ENCODE data around the gene OLR1.
"Not testable (repeated sequence)": the region's sequence is repeated elsewhere in the genome, so short reads cannot be mapped to it uniquely, and the experiment has no call there.

The OLR1 gene

DNA sequence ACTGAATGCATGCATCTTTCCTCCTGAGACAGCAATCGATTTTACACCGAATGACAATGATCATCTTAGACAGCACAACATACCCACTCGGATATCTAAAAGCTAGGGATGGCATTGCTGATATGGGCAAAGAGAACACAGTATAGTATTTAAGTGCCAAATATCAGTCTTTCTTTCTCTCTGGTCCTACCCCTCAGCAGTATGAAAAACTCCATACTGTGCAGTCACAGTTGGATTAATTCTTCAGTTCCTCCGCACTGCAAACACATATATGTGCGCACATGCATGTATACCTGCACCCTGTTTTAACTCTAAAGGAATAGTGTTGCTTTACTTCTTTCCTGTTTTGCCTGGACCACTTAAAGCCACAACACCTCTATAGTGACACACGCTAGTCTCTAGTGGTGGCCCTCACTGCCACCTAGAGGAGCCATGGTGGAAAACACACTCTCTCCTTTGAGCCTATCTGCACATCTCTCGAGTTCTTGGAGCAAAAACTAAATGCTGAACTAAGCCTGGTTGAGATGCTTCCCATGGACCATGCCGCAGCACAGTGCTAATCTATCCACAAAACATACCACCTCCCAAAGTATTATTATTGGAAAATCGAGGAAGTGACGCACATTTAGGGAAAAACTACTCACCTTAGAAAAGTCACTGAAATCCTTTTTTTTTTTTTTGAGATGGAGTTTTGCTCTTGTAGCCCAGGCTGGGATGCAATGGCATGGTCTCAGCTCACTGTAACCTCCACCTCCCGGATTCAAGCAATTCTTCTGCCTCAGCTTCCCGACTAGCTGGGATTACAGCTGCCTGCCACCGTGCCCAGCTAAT lies 18.8 kb upstream of the OLR1 start:
- DNase-seq (ENCODE audit: low read depth): peak; percentile 47

DNA sequence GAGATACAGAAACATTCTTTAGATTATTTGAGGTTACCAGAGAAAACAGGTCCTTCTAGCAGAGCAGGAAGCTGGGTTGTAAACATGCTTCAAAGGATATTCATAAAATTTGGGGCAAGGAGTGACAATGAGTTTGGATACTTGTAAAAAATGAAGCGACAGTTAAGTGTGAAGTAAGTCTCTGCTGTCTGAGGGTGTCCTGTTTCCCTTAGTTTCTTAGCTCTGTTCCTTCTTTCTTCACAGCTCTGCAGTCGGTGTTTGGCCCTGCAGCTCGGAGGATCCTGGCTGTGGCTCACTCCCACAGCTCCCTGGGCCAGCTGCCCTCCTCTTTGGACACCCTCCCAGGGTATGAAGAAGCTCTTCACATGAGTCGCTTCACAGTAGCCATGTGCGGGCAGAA lies 17.7 kb upstream of the OLR1 start:
- no peak for DNase-seq (ENCODE audit: low read depth)

DNA sequence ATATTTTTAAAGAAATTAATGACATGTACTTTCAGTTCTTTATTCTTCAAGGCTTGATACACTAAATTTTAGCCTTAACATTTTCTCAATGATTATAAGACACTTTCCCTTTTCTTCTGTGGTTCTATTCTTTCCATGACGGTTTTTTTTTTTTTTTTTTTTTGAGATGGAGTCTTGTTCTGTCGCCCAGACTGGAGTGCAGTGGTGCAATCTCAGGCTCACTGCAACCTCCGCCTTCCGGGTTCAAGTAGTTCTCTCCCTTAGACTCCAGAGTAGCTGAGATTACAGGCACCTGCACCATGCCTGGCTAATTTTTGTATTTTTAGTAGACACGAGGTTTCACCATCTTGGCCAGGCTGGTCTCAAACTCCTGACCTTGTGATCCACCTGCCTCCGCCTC lies 15.0 kb upstream of the OLR1 start:
- not testable (repeated sequence) for DNase-seq (ENCODE audit: low read depth)

DNA sequence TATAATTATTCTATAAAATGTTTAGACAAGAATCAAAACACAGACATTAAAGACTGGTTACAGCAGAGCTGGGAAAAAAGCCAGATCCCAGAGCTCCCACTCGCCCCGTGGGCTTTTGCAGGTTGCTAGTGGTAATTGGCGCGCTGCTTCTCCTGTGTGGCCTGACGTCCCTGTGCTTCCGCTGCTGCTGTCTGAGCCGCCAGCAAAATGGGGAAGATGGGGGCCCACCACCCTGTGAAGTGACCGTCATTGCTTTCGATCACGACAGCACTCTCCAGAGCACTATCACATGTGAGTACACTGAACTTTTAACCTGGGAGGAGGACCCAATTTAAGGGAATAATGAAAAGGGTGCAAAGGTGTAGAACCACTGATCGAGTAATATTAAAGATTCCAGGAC lies 14.4 kb upstream of the OLR1 start:
- no peak for DNase-seq (ENCODE audit: low read depth)

DNA sequence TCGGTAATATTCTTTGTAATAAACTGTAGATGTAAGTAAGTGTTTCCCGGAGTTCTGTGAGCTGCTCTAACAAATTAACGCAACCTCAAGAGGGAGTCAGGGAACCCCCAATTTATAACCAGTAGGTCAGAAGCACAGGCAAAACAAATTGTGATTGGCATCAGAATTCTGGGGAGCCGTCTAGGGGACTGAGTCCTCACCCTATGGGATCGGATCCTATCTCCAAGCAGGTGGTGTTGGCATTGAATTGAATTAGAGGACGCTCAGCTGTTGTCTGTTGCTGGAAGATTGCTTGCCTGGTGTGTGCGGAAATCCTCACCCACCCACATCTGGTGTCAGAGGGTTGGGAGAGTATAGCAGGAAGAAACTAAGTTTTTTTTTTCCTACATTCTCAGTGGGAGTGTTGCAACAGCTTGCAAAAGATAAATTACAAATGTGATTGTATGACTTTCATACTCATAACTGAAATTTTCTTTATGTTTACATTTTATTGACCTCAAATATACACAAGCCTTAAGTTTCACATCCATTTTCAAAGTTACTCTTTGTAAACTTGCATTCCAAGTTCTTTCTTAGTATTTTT lies 12.4 kb upstream of the OLR1 start:
- peak; percentile 38 for DNase-seq (ENCODE audit: low read depth)

DNA sequence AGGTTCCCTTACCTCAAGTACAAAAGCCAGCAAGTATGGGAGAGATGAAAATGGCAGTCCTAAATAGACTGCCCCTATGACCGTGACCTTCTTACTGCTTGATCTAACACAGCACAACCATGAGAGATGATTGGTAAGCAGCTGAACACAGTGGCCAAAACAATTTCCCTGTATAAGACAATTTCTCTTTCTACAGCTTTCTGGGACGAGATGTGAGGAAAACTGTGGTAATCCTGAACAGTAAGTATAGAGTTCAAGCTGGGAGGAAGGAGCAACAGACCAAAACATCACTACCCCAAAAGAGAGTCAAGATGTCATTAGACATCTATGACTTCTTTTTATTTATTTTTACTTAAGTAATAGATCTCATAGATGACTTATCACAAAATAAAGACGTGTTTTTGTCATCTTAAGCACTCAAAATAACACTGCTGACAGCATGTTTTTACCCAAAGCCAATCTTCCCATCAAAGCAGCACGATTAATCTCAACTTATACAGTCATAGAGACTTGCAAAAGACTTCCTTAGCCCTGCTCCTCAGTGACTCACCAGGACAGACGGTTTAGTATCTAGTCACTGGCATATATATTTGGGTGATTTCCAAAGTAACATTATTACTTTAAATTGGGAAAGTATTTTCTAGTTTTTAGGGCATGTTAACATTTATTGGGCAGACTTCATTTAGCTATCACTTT lies 10.6 kb upstream of the OLR1 start:
- peak; percentile 30 for DNase-seq (ENCODE audit: low read depth)

DNA sequence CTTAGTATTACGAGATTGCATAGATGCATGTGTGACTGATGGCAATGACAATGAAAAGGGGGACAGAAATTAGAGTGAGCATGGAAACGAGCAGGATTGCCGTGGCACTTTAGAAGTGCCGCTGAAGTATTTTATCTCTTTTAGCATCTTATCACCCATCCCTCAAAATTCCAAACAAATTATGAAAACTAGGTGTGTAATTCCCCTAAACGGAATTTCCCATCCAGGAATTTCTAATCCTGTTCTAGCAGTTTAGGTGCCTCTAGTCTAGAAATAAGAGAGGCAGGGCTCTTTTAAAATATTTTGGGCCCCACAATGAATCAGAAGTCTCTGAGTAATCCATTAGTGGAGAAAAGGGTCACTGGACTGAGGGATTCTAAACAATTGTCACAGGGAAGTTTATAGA lies 7.8 kb upstream of the OLR1 start:
- no peak for DNase-seq (ENCODE audit: low read depth)

DNA sequence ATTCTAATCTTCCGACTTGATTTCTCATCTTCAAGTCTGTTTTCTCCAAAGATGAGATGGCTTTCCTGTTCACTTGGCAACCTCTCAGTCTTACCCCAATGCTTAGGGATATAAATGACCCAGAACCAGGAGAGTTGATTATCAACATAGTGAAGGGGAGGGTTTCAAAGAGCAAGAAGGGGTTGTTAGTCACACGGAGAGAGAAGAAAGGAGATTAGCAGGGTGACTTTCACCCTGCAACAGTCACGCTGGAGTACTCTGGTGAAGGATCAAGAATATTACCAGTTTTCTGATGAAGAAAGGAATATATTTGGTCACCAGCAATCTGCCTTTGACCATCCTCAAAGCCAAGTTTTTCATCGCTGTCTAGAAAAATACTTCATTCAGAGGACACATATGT lies 6.9 kb upstream of the OLR1 start, which contains the start of gene TMEM52B:
Gene TMEM52B (plus strand): TSS at position 212 of the 400 bp plus-strand sequence. CDS start 543 bp downstream, outside the sequence.
- DNase-seq (ENCODE audit: low read depth): no peak

DNA sequence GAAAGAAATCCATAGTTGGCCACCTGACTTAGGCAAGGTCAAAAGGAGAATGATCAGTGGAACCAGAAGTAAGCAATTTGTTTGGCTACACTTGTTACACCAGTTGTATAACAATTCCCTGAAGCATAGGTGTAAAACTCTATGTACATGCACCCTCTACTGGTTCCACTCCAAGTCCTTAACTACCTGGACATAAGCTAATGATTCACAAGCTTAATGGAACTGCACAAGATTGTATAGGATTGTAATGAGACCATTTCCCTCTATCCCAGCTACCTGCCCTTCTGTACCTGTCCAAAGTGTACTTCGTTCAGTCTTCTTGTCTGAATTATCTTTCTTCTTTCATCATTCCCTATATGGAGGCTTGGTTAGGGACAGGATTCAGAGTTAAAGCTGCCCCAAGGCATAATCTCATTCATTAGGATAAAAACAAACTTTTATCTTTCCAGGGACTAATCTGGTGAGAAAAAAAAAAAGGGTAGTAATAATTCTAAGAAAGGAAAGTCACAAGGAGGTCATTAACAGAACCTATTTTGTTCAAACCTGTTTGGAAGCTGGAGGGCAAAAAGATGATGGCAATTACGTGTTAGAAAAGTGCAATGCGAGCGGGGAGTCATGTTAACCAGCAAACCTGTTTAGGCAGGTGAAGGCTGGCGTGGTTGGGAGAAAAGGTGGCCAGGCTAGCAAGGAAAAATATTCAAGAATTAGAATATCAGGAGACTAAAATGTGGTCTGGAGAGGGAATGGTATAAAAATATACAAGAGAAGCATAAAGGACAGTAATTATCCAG lies 4.1 kb upstream of the OLR1 start:
- no peak for DNase-seq (ENCODE audit: low read depth)

DNA sequence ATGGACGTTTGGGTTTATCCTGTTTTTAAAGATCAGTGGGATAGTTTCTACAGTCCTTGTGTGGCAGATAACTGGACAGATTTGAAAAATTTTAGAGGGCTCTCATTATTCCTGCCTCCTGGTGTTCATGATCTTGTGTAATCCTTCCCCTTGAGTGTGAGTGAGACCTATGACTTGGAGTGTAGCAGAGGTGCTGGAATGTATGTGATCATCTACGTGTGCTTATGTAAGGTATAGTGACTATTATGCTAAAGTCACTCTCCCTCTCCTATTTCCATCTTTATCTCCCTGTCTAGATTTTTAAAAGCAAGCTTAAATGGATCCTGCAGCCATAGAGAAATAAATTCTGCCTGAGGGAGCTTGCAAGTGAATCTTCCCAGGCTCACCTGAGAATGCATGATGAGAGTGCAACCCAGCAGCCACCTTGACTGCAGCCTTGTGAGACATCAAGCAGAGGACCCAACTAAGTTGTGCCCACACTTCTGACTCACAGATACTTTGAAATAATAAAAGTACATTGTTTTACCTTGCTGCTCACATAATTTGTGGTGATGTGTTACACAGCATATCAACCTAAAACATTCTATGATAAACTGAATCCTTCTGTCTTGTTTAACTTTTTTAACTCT lies 3.2 kb upstream of the OLR1 start:
- no peak for DNase-seq (ENCODE audit: low read depth)

DNA sequence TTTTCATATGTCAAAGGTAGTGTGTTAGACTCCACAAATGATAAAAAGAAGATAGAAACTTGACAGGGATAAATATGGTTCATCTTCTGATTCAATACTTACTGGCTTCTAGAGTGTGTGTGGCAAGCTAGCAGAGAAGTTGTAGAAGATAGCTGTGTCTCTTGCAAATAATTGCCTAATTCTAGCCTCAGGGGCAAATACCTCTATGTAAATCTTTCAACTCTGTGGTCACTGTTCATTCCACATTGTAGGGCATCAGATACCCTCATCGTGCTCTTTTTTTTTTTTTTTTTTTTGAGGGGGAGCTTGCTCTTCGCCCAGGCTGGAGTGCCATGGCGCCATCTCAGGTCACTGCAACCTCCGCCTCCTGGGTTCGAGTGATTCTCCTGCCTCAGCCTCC lies 1.7 kb downstream of the OLR1 start:
- DNase-seq (ENCODE audit: low read depth): no peak

DNA sequence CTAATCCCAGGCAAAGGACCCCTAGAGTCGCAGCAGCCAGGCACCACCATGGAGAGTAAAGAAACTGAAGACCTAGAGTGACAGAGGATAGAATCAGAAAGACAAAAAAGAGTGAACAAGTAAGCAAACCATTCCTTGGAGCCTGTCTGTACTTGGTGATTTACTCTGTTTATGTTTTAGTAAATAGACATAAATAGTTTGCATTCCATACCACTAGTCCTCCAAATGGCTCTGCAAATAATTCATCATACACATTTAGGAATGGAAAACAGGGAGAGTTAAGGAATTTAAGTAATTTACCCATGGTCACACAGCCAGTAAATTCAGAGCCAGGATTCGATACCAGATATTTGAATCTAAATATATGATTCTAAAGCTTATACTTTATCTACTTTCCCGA lies 2.8 kb downstream of the OLR1 start:
- no peak for DNase-seq (ENCODE audit: low read depth)

DNA sequence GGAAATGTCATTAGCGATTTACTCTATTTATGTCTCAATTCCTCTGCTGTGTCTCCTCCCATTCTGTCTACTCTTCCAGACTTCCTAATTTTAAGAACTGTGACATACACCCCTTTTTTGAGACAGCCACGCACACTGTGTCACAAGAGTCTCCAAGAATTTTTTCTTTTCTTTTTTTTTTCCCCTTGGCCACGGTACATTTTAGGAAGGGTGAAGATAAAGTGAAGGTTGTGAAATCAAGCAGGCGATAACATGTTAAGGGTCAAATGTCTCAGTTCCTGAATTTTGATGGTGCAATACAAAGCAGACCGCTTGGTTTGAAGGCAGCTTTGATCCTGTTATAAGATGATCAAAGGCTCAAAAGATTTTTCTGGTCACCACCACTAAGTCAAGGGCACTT lies 4.3 kb downstream of the OLR1 start:
- DNase-seq (ENCODE audit: low read depth): no peak

DNA sequence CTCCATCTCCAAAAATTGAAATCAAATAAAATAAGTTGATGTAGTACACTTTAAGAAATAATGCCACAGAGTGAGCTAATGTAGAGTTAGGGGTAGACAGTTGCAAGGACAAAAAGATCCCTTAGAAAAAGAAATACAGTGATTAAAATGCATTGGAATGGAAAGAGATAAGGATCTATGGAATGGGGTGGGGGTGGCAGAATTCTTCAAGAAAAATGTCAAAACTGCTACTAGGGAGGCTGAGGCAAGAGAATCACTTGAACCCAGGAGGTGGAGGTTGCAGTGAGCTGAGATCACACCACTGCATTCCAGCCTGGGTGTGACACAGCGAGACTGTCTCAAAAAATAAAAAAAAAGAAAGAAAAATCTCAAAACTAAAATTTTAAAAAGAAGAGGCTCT lies 6.5 kb downstream of the OLR1 start:
- DNase-seq (ENCODE audit: low read depth): no peak

DNA sequence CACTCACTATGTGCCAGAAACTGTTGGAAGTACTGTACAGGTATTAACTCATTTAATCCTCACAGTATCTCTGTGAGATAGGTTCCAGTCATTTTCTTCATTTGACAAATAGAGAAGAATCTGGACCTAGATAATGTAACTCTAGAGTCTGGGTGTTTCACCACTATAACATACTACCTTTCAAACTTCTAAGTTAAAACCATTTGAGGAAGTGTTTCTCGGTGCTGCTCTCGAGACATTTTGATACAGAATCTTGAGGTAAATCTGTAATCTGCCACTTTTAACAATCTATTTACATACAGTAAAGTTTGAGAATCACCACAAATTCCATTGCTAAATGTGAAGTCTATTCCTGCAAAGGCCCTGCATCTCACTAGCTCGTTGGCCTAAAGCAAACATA lies 8.8 kb downstream of the OLR1 start:
- no peak for DNase-seq (ENCODE audit: low read depth)

DNA sequence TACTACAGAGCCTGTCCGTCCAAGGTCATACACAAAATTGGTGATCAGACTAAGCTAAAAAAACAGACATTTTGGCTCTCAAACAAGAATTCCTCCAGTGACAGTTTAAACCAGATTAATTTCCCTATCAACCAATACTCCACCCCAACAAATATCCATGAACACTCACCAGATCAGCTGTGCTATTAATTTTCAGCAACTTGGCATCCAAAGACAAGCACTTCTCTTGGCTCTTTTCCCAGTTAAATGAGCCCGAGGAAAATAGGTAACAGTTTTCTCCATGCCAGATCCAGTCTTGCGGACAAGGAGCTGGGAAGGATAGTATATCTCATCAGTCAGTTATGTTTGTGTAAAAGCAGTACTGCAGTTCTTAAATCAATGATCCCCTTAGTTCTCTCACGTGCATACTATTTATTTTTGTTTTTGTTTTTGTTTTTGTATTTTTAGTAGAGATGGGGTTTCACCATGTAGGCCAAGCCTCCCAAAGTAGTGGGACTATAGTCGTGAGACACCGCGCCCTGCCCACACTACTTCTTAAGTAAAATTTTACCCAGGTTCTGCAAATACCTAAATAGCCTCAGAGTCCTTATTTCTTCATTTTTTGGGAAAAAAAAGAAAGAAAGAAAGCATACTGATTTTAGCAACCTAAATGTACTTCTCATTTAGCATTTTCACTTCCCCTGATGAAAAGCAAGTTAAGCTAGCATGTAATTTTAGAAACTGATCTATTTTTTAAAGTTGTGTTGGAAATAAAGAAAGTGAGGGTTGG lies 11.1 kb downstream of the OLR1 start:
- no peak for DNase-seq (ENCODE audit: low read depth)

DNA sequence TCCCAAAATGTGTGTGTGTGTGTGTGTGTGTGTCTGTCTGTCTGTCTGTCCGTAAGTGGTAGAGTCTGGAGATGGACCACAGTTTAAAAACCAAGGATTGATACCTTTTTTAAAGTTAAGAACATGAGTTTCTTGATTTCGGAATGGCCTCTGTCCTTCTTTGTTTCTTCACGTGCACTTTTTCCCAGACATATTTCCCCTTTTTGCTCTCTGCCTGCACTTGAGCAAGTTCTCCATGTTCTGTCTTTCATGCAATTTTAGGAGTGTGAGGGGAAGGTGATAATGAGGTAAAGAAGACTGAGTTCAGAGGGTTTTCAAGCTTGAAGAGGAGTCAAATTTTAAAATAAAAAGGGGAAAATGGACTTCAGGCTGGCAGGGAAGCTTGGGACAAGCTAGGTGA lies 12.7 kb downstream of the OLR1 start:
- DNase-seq (ENCODE audit: low read depth): no peak

DNA sequence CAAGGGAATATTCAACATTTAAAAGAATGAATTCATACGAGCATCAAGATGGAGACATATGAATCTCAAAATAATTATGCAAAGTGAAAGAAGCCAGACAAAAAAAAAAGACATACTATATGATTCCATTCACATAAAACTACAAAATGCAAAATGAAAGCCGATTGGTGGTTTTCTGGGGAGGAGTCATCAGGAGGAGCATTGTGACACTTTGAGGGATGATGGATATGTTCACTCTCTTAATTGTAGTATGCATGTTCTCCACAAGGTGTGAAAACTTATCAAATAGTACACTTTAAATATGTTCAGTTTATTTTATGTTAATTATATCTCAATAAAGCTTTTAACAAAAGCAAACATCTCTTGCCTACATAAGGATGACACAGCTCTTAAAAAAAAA lies 13.5 kb downstream of the OLR1 start:
- no peak for DNase-seq (ENCODE audit: low read depth)

DNA sequence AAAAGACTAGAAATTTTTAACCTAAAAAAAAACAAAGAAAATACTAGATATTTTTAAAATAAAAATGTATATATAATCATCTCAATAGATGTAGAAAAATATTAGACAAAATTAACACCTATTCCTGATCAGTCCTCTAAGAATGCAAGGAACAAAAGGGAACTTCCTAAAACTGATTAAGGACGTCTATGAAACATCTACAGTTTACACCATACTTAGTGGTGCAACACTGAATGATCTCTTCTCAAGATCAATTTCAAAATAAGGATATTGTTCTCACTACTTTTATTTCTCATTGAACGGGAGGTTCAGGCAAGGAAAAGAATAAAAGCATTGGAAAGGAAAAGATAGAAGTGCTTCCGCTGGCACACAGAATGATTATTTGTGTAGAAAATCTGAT lies 16.0 kb downstream of the OLR1 start:
- no peak for DNase-seq (ENCODE audit: low read depth)

DNA sequence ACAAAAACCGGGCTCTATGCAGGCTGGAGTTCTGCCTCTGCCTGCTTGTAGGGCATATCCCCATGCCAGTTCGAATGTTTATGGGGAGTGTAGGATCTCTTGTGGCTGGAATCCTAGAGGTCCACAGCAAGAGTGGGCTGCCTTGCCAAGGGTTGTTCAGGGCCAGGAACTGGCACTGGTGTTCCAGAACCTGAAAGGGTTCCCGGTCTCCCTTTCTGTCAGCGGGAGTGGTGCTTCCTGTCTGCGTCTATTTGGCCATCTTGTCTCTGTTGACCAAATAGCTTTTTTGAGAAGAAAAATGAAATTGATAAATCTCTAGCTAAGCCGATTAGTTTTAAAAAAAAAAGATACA lies 17.8 kb downstream of the OLR1 start:
- DNase-seq (ENCODE audit: low read depth): no peak
